GM21367 (cell line): ENCODE results near the gene CCDC3.

ENCODE experiments used
- ATAC-seq: cut with Tn5 transposase; IDR thresholded peaks from one replicate; pipeline ENCODE4 v1.9.1; 2021; ENCODE audit not compliant: unreplicated experiment

CCDC3 gene

GRCh38 chr10:12846718-12847117 lies 154.8 kb downstream of the CCDC3 start:
- no peak for ATAC-seq
